Heart left ventricle (tissue), 13 donors: ENCODE measurements around the gene CTNNA1.
"Not testable (repeated sequence)": the region's sequence is repeated elsewhere in the genome, so short reads cannot be mapped to it uniquely, and the experiment has no call there.

ENCODE experiments used
- POLR2A ChIP-seq, 2 donors: fragments of 450-650 bp; IDR thresholded peaks; one replicate each; pipeline ENCODE4 v1.6.1; 2017; ENCODE audit warnings: antibody characterized with exemption in 2 of 2, mild to moderate bottlenecking in 2 of 2, moderate library complexity in 2 of 2
- TF ChIP-seq, protein P1 (sequence below), 12 donors: fragments of 200-600 bp; sonication (generic) in 4 of 12; IDR thresholded peaks; one replicate each; pipeline versions ENCODE4 v1.5.0 to v1.8.0; 2018 to 2022; ENCODE audit warnings: antibody characterized with exemption in 12 of 12, mild to moderate bottlenecking in 5 of 12
- donor health status: ischemic (EF 13 %, LVEDD 7.1; RV severe dilation, severe dysfunction).
- donor health status: DM: no; HTN: yes; CAD: no.
- donor health status: DM: no; HTN: no; CAD: no.
- donor health status: ischemic (EF 25% LVEDD 6.9; RV normal size, moderate dysfunction).
- donor health status: ischemic (EF 25% LVEDD 5.7; RV mildly dilated, moderate dysfunction).
- donor health status: ischemic (EF 35%, LVEDD 5.7; RV mildly dilated, moderate dysfunction).
- donor health status: nonischemic (EF 11% LVEDD 7.7; RV severe dilation, severe dysfunction).
- donor health status: DM: yes; HTN: yes; CAD: no.
- donor health status: PGD.
- donor health status: ischemic (EF 29% LVEDD 5.4; RV normal size, mild dysfunction).
- donor health status: nonischemic (EF 23%, LVEDD 6.1; RV moderate dilation, normal function).

- TF ChIP-seq, protein P1, sequence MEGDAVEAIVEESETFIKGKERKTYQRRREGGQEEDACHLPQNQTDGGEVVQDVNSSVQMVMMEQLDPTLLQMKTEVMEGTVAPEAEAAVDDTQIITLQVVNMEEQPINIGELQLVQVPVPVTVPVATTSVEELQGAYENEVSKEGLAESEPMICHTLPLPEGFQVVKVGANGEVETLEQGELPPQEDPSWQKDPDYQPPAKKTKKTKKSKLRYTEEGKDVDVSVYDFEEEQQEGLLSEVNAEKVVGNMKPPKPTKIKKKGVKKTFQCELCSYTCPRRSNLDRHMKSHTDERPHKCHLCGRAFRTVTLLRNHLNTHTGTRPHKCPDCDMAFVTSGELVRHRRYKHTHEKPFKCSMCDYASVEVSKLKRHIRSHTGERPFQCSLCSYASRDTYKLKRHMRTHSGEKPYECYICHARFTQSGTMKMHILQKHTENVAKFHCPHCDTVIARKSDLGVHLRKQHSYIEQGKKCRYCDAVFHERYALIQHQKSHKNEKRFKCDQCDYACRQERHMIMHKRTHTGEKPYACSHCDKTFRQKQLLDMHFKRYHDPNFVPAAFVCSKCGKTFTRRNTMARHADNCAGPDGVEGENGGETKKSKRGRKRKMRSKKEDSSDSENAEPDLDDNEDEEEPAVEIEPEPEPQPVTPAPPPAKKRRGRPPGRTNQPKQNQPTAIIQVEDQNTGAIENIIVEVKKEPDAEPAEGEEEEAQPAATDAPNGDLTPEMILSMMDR (IDR thresholded peaks at IDR 0.05): not testable (repeated sequence)
- not testable (repeated sequence) for TF ChIP-seq POLR2A (IDR thresholded peaks at IDR 0.05)
Observed at GRCh38 chr5:138773624-138774023, 20.4 kb downstream of the CTNNA1 start.
